ENCODE results near the gene CD3G.

DNA sequence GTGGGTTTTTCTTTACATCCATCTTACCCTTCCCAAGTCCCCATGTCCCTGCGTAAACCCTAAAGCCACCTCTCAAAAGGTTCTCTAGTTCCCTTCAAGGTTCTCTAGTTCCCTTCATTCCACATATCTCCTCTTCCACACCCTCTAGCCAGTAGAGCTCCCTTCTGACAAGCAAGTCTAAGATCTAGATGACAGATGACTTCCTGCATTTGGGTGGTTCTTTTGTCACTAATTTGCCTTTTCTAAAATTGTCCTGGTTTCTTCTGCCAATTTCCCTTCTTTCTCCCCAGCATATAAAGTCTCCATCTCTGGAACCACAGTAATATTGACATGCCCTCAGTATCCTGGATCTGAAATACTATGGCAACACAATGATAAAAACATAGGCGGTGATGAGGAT, 31.8 kb upstream of the CD3G start:
- TF ChIP-seq, protein P1, sequence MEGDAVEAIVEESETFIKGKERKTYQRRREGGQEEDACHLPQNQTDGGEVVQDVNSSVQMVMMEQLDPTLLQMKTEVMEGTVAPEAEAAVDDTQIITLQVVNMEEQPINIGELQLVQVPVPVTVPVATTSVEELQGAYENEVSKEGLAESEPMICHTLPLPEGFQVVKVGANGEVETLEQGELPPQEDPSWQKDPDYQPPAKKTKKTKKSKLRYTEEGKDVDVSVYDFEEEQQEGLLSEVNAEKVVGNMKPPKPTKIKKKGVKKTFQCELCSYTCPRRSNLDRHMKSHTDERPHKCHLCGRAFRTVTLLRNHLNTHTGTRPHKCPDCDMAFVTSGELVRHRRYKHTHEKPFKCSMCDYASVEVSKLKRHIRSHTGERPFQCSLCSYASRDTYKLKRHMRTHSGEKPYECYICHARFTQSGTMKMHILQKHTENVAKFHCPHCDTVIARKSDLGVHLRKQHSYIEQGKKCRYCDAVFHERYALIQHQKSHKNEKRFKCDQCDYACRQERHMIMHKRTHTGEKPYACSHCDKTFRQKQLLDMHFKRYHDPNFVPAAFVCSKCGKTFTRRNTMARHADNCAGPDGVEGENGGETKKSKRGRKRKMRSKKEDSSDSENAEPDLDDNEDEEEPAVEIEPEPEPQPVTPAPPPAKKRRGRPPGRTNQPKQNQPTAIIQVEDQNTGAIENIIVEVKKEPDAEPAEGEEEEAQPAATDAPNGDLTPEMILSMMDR (IDR thresholded peaks at IDR 0.05) = no peak
- TF ChIP-seq ZFX (IDR thresholded peaks at IDR 0.05; ENCODE audit: borderline replicate concordance) = no peak
